ENCODE measurements around the gene PPOX. TPM values are rescaled to one million over a fixed set of nuclear protein-coding genes. Genes with fewer than 3 reads are reported as not detected.
A peak's percentile ranks its signal among the peaks of the same experiment; 100 is the strongest.

Gene PPOX
- total RNA-seq, 2 donors from 2014 or later, result 46.4 to 47.2 TPM

GRCh38 chr1:161179698-161180097 is 13.5 kb downstream of the PPOX start:
- peaks cover 14% of the 10 kb centered on the region for H3K4me1 Mint-ChIP-seq
- peaks cover 4% of the 10 kb centered on the region for H3K4me1 ChIP-seq (ENCODE audit: control insufficient read depth, insufficient read depth, low read length)
- H3K36me3 Mint-ChIP-seq (ENCODE audit: low read depth), result peaks cover 8% of the 10 kb centered on the region
- no peaks in the 10 kb centered on the region for H3K27me3 Mint-ChIP-seq (ENCODE audit: insufficient read depth)
- no peaks in the 10 kb centered on the region for H3K9me3 ChIP-seq (ENCODE audit: control insufficient read depth, low read length)
- H3K27ac Mint-ChIP-seq, result no peak overlapping the region
- H3K4me3 Mint-ChIP-seq, result no peak overlapping the region
- no peak overlapping the region for H3K4me3 ChIP-seq (ENCODE audit: low read length)
- H3K27ac ChIP-seq (ENCODE audit: low read depth, low read length), result no peak overlapping the region
- WGBS, 2 experiments (ENCODE audit: insufficient coverage in 1 of 2, insufficient read length in 1 of 2), result 89 to 98% methylated on average over 3 of the region's 3 CpGs
- H3K36me3 ChIP-seq (ENCODE audit: control insufficient read depth, insufficient read depth, low read length), result peaks cover 8% of the 10 kb centered on the region
- H3K27me3 ChIP-seq (ENCODE audit: control insufficient read depth, insufficient read depth, low read length, poor library complexity, severe bottlenecking), result no peaks in the 10 kb centered on the region
- no peak for DNase-seq
- no peaks in the 10 kb centered on the region for H3K9me3 Mint-ChIP-seq
- no peak for TF ChIP-seq CTCF (conservative IDR thresholded peaks at IDR 0.05)
- no peak overlapping the region for H3K9ac ChIP-seq (ENCODE audit: extremely low read depth, low read length, poor library complexity, severe bottlenecking)

- H3K27ac ChIP-seq (ENCODE audit: low read depth, low read length), result no peak overlapping the region
- Mint-ChIP-seq H3K36me3 (ENCODE audit: low read depth) (peaks cover under 1% of the 10 kb centered on the region), H3K4me1 (peaks cover 14% of the 10 kb centered on the region), H3K9me3 (no peaks in the 10 kb centered on the region), H3K4me3 (no peak overlapping the region), H3K27ac (no peak overlapping the region), H3K27me3 (ENCODE audit: insufficient read depth) (no peaks in the 10 kb centered on the region)
- TF ChIP-seq CTCF (conservative IDR thresholded peaks at IDR 0.05), result peak; percentile 66
- 67 to 84% methylated on average over 1 of the region's 1 CpG for WGBS, 2 experiments (ENCODE audit: insufficient coverage in 1 of 2, insufficient read length in 1 of 2)
- H3K9me3 ChIP-seq (ENCODE audit: control insufficient read depth, low read length), result no peaks in the 10 kb centered on the region
- no peaks in the 10 kb centered on the region for H3K27me3 ChIP-seq (ENCODE audit: control insufficient read depth, insufficient read depth, low read length, poor library complexity, severe bottlenecking)
- H3K36me3 ChIP-seq (ENCODE audit: control insufficient read depth, insufficient read depth, low read length), result peaks cover under 1% of the 10 kb centered on the region
- H3K4me3 ChIP-seq (ENCODE audit: low read length), result no peak overlapping the region
- peaks cover 4% of the 10 kb centered on the region for H3K4me1 ChIP-seq (ENCODE audit: control insufficient read depth, insufficient read depth, low read length)
- no peak overlapping the region for H3K9ac ChIP-seq (ENCODE audit: extremely low read depth, low read length, poor library complexity, severe bottlenecking)
- no peak for DNase-seq
These were observed 14.4 kb downstream of the PPOX start for GRCh38 chr1:161180639-161181038.

GRCh38 chr1:161182214-161182613 is 16.0 kb downstream of the PPOX start:
- H3K4me3 ChIP-seq (ENCODE audit: low read length), result no peak overlapping the region
- Mint-ChIP-seq H3K9me3 (no peaks in the 10 kb centered on the region), H3K4me3 (no peak overlapping the region), H3K36me3 (ENCODE audit: low read depth) (no peaks in the 10 kb centered on the region), H3K4me1 (peaks cover 7% of the 10 kb centered on the region), H3K27ac (no peak overlapping the region), H3K27me3 (ENCODE audit: insufficient read depth) (no peaks in the 10 kb centered on the region)
- H3K9me3 ChIP-seq (ENCODE audit: control insufficient read depth, low read length), result no peaks in the 10 kb centered on the region
- TF ChIP-seq CTCF (conservative IDR thresholded peaks at IDR 0.05), result no peak
- H3K27me3 ChIP-seq (ENCODE audit: control insufficient read depth, insufficient read depth, low read length, poor library complexity, severe bottlenecking), result no peaks in the 10 kb centered on the region
- WGBS, 2 experiments (ENCODE audit: insufficient coverage in 1 of 2, insufficient read length in 1 of 2), result 98 to 100% methylated on average over 1 of the region's 1 CpG
- no peak overlapping the region for H3K27ac ChIP-seq (ENCODE audit: low read depth, low read length)
- H3K36me3 ChIP-seq (ENCODE audit: control insufficient read depth, insufficient read depth, low read length), result no peaks in the 10 kb centered on the region
- DNase-seq, result no peak
- H3K4me1 ChIP-seq (ENCODE audit: control insufficient read depth, insufficient read depth, low read length), result peaks cover 4% of the 10 kb centered on the region
- no peak overlapping the region for H3K9ac ChIP-seq (ENCODE audit: extremely low read depth, low read length, poor library complexity, severe bottlenecking)

Measured in endodermal cell (in vitro differentiated cells).